Upper lobe of left lung (tissue), 4 donors: ENCODE data around the gene RP2.

Experiments used
- EP300 ChIP-seq, 4 donors: sonication (generic); formaldehyde crosslinking; IDR thresholded peaks; one replicate each; pipeline ENCODE4 v1.5.1; 2017; ENCODE audit warnings: antibody characterized with exemption in 4 of 4, control low read depth in 2 of 4
- POLR2A ChIP-seq, 4 donors: fragments of 450-650 bp; IDR thresholded peaks; one replicate each; pipeline ENCODE4 v1.5.1; 2016 to 2017; ENCODE audit warnings: antibody characterized with exemption in 4 of 4, mild to moderate bottlenecking in 2 of 4
- POLR2AphosphoS5 ChIP-seq, 2 donors: sonication (generic); formaldehyde crosslinking; IDR thresholded peaks; one replicate each; pipeline ENCODE4 v1.5.1; 2017; ENCODE audit warnings: antibody characterized with exemption in 2 of 2
- TF ChIP-seq, protein P1 (sequence below), 6 experiments: fragments of 450-650 bp in 4 of 6; fragments of 200-600 bp in 2 of 6; sonication (generic) in 2 of 6; IDR thresholded peaks; one replicate each; pipeline ENCODE4 v1.5.1; 2016 to 2019; ENCODE audit warnings: antibody characterized with exemption in 6 of 6

DNA sequence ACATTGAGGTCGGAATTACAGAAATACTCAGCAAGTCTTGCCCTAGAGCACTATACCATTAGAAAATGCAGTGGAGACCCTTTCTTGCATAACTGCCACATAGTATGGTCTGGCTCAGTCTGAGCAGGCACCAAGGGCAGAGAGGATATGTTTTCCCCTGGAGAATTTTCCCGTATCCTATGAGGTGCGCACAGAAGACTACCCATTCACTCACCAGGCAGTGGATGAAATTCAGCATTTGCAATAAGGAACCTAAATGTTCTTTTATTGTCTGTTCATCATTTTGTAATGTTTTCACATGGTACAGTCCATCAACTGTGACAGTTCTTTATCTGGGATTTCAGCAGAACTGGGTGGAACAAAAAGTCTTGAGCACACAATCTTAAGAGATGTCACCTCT is 90.9 kb downstream of the RP2 start:
- TF ChIP-seq EP300 (IDR thresholded peaks at IDR 0.05) (no peak), POLR2A (IDR thresholded peaks at IDR 0.05) (no peak), POLR2AphosphoS5 (IDR thresholded peaks at IDR 0.05) (no peak)
- TF ChIP-seq, protein P1, sequence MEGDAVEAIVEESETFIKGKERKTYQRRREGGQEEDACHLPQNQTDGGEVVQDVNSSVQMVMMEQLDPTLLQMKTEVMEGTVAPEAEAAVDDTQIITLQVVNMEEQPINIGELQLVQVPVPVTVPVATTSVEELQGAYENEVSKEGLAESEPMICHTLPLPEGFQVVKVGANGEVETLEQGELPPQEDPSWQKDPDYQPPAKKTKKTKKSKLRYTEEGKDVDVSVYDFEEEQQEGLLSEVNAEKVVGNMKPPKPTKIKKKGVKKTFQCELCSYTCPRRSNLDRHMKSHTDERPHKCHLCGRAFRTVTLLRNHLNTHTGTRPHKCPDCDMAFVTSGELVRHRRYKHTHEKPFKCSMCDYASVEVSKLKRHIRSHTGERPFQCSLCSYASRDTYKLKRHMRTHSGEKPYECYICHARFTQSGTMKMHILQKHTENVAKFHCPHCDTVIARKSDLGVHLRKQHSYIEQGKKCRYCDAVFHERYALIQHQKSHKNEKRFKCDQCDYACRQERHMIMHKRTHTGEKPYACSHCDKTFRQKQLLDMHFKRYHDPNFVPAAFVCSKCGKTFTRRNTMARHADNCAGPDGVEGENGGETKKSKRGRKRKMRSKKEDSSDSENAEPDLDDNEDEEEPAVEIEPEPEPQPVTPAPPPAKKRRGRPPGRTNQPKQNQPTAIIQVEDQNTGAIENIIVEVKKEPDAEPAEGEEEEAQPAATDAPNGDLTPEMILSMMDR (IDR thresholded peaks at IDR 0.05) = no peak
